ENCODE results near the gene LHX3. TPM values are rescaled to one million over a fixed set of nuclear protein-coding genes. Genes with fewer than 3 reads are reported as not detected.

The LHX3 gene
- polyA plus RNA-seq, 1 donor from 2014 or later = not detected

GRCh38 chr9:136194540-136194939 lies 10.4 kb downstream of the LHX3 start:
- Histone ChIP-seq H3K27ac (ENCODE audit: low read length) (no peak overlapping the region), H3K79me2 (replicated peaks; ENCODE audit: insufficient read depth, low read length) (no peaks in the 10 kb centered on the region), H2AFZ (ENCODE audit: low read depth, low read length) (no peak overlapping the region), H3K9me3 (ENCODE audit: low read length) (no peaks in the 10 kb centered on the region), H3K36me3 (ENCODE audit: insufficient read depth, low read length) (no peaks in the 10 kb centered on the region), H3K27me3 (ENCODE audit: insufficient read depth, low read depth, low read length) (peaks cover 90% of the 10 kb centered on the region), H3F3A (ENCODE audit: insufficient read depth, low read length, poor library complexity, severe bottlenecking) (no peaks in the 10 kb centered on the region), H3K4me3 (ENCODE audit: low read length) (no peak overlapping the region), H3K9ac (ENCODE audit: low read length) (no peak overlapping the region), H4K20me1 (ENCODE audit: insufficient read depth) (no peaks in the 10 kb centered on the region), H3K9me2 (ENCODE audit: insufficient read depth, low read length) (no peaks in the 10 kb centered on the region), H3K4me2 (ENCODE audit: low read length) (no peak overlapping the region)
- TF ChIP-seq EZH2 (IDR thresholded peaks at IDR 0.05; ENCODE audit: borderline replicate concordance, insufficient read depth, low read length, poor library complexity, severe bottlenecking) (peak; percentile 41), TAF1 (IDR thresholded peaks at IDR 0.05; ENCODE audit: low read depth) (no peak), POLR2AphosphoS5 (IDR thresholded peaks at IDR 0.05) (no peak)

GRCh38 chr9:136193891-136194279 lies 11.0 kb downstream of the LHX3 start:
- H3K36me3 ChIP-seq (ENCODE audit: insufficient read depth, low read length) = no peaks in the 10 kb centered on the region
- H3K27ac ChIP-seq (ENCODE audit: low read length) = no peak overlapping the region
- H3K9me2 ChIP-seq (ENCODE audit: insufficient read depth, low read length) = no peaks in the 10 kb centered on the region
- H3F3A ChIP-seq (ENCODE audit: insufficient read depth, low read length, poor library complexity, severe bottlenecking) = no peaks in the 10 kb centered on the region
- no peak for TF ChIP-seq MXI1 (conservative IDR thresholded peaks at IDR 0.05; ENCODE audit: poor library complexity, severe bottlenecking)
- no peak for TF ChIP-seq POLR2AphosphoS5 (IDR thresholded peaks at IDR 0.05)
- TF ChIP-seq EZH2 (IDR thresholded peaks at IDR 0.05; ENCODE audit: borderline replicate concordance, insufficient read depth, low read length, poor library complexity, severe bottlenecking) = peak; percentile 29
- no peak for TF ChIP-seq EP300 (conservative IDR thresholded peaks at IDR 0.05; ENCODE audit: poor library complexity, severe bottlenecking)
- TF ChIP-seq RAD21 (conservative IDR thresholded peaks at IDR 0.05) = no peak
- no peaks in the 10 kb centered on the region for H4K20me1 ChIP-seq (ENCODE audit: insufficient read depth)
- no peak overlapping the region for H3K4me3 ChIP-seq (ENCODE audit: low read length)
- no peak overlapping the region for H3K9ac ChIP-seq (ENCODE audit: low read length)
- no peaks in the 10 kb centered on the region for H3K9me3 ChIP-seq (ENCODE audit: low read length)
- H3K79me2 ChIP-seq (replicated peaks; ENCODE audit: insufficient read depth, low read length) = no peaks in the 10 kb centered on the region
- H3K27me3 ChIP-seq (ENCODE audit: insufficient read depth, low read depth, low read length) = peaks cover 86% of the 10 kb centered on the region
- H3K4me2 ChIP-seq (ENCODE audit: low read length) = no peak overlapping the region
- H2AFZ ChIP-seq (ENCODE audit: low read depth, low read length) = no peak overlapping the region

DNA sequence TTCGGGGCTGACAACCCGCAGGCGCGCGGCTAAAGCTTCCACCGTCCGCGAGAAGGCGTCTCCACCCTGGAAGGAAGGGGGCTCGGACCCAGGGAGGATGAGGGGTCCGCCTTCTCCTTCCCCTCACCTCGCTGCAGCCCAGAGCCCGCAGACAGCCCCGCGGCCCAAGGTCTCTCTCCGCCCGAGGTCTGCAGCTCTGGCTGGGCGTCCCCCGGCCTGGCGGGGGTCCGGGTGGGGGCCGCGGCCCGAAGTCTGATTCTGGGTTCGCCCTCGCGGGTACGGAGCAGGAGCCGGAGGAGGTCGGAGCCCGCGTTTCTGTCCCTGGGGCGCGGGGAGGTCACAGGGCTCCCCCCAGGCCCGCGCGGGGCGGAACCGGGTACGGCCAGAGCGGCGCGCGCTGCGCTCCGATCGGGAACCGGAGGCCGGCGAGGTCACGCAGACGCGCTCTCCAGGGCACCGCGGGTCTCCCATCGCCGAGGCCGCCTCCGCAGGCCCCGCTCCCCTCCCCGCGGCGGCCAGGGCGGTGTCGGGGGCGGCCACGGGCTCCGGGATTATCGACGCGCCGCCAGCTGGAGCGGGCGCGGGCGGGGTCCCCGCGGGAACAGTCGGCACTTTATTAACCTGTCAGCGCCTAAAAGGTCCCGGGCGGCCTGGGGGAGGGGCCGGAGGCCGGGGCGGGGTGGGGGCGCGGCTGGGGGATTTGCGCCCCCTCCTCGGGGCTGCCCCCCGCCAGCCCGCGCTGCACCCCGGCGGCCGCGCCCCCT lies 11.6 kb downstream of the LHX3 start:
- no peak overlapping the region for H3K27ac ChIP-seq (ENCODE audit: low read length)
- H3K9me3 ChIP-seq (ENCODE audit: low read length) = no peaks in the 10 kb centered on the region
- no peaks in the 10 kb centered on the region for H3K79me2 ChIP-seq (replicated peaks; ENCODE audit: insufficient read depth, low read length)
- no peak overlapping the region for H2AFZ ChIP-seq (ENCODE audit: low read depth, low read length)
- no peaks in the 10 kb centered on the region for H3K9me2 ChIP-seq (ENCODE audit: insufficient read depth, low read length)
- no peaks in the 10 kb centered on the region for H3F3A ChIP-seq (ENCODE audit: insufficient read depth, low read length, poor library complexity, severe bottlenecking)
- peak overlapping the region; percentile 51 for H3K4me3 ChIP-seq (ENCODE audit: low read length)
- peaks cover 80% of the 10 kb centered on the region for H3K27me3 ChIP-seq (ENCODE audit: insufficient read depth, low read depth, low read length)
- H3K9ac ChIP-seq (ENCODE audit: low read length) = no peak overlapping the region
- H3K36me3 ChIP-seq (ENCODE audit: insufficient read depth, low read length) = no peaks in the 10 kb centered on the region
- H4K20me1 ChIP-seq (ENCODE audit: insufficient read depth) = no peaks in the 10 kb centered on the region
- H3K4me2 ChIP-seq (ENCODE audit: low read length) = no peak overlapping the region
- TF ChIP-seq CTCF (IDR thresholded peaks at IDR 0.05; ENCODE audit: poor library complexity, severe bottlenecking) (no peak), EZH2 (IDR thresholded peaks at IDR 0.05; ENCODE audit: borderline replicate concordance, insufficient read depth, low read length, poor library complexity, severe bottlenecking) (peak; percentile 95)
